AG10803 (cell line): ENCODE data around the gene EMILIN2.

Experiments used
- DNase-seq: peaks from one replicate; pipeline ENCODE4 v3.0.0; 2010; ENCODE audit warnings: low read depth
- H3K4me3 ChIP-seq: 2 replicates; pipeline ENCODE4 v1.5.1; 2011; ENCODE audit warnings: mild to moderate bottlenecking, low read length, control low read depth
- CTCF ChIP-seq: conservative IDR thresholded peaks from 2 replicates; pipeline ENCODE4 v1.5.1; 2011; ENCODE audit warnings: mild to moderate bottlenecking, low read length, control low read depth, inconsistent platforms

EMILIN2 gene

DNA sequence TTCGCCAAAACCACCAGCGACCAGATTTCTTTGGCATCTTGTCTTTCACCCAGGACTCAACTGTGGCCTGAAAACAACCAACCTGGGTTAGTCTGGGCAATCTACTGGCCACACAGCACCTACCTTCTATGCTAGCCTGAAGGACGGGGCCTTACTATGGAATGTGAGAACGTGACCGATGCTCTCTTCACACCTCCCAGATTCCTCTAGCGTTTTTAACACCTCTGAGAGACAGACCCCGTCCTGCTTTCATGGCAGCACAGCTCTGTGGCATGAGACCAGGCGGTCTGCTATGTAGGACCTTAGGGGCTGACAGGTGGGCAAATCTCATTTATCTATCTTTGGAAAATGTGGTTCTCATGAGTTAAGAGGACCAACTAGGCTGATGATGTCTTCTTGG lies 80.9 kb downstream of the EMILIN2 start:
- no peak for TF ChIP-seq CTCF
- no peak overlapping the region for H3K4me3 ChIP-seq

GRCh38 chr18:2932247-2933181 lies 85.7 kb downstream of the EMILIN2 start:
- no peak overlapping the region for H3K4me3 ChIP-seq
- peak; percentile 82 for TF ChIP-seq CTCF
- peak; percentile 67 for DNase-seq

More for the DNA sequence above, 80.9 kb downstream of the EMILIN2 start:
- no peak for DNase-seq

- TF ChIP-seq CTCF, result no peak
- no peak for DNase-seq
- no peak overlapping the region for H3K4me3 ChIP-seq
These were observed 87.2 kb downstream of the EMILIN2 start for GRCh38 chr18:2933995-2934394.

- H3K4me3 ChIP-seq, result no peak overlapping the region
- DNase-seq, result peak; percentile 73
- TF ChIP-seq CTCF, result no peak
These were observed 88.8 kb downstream of the EMILIN2 start for GRCh38 chr18:2935438-2936192.

DNA sequence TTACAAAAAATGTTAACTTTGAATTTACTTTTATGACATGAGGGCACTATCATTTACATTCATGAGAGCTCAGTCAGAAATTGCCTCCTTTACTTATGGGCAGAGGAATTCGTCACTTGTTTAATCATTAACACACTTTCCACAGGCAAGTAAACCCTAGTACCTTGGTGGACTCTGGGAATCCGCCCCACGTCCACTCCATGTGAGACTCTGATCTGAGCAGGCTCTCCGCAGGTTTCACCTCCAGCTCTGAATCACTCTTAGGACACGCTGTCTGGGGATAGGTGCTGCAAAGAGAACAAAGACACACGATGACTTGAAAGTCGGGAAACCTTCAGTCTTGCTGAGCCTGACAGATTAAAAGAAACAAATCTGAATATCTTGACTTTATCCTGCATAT lies 92.5 kb downstream of the EMILIN2 start:
- H3K4me3 ChIP-seq, result no peak overlapping the region
- TF ChIP-seq CTCF, result no peak
- DNase-seq, result no peak

- TF ChIP-seq CTCF, result peak; percentile 49
- H3K4me3 ChIP-seq, result no peak overlapping the region
- peak; percentile 53 for DNase-seq
These were observed 101.2 kb downstream of the EMILIN2 start for GRCh38 chr18:2948038-2948437.
